IPS-NIHi7 (cell line): ENCODE results near the gene RPL27A.
A peak's percentile ranks its signal among the peaks of the same experiment; 100 is the strongest.

Source experiments
- DNase-seq: peaks from one replicate; pipeline ENCODE4 v3.0.0; 2012; ENCODE audit warnings: mixed read lengths; ENCODE audit errors: extremely low spot score

Gene RPL27A

DNA sequence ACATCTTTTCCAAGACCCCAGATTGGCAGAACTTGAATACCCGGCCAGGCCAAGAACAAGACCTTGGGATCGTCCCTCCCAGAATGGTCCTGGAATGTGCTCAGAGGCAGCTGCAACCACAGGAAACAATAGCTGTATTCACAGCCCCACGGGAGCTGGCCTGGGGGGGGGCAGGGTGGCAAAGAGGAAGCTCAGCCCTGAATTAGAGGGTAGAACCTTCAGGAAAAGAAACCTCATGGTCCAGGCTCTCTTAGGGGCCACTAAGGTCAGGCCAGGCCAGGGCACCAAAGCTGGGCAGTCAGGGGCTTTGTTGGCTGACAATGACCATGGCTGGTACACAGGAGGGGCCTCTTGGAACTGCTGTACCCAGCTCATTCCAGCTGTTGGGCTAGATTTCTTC is 17.3 kb downstream of the RPL27A start:
- no peak for DNase-seq

DNA sequence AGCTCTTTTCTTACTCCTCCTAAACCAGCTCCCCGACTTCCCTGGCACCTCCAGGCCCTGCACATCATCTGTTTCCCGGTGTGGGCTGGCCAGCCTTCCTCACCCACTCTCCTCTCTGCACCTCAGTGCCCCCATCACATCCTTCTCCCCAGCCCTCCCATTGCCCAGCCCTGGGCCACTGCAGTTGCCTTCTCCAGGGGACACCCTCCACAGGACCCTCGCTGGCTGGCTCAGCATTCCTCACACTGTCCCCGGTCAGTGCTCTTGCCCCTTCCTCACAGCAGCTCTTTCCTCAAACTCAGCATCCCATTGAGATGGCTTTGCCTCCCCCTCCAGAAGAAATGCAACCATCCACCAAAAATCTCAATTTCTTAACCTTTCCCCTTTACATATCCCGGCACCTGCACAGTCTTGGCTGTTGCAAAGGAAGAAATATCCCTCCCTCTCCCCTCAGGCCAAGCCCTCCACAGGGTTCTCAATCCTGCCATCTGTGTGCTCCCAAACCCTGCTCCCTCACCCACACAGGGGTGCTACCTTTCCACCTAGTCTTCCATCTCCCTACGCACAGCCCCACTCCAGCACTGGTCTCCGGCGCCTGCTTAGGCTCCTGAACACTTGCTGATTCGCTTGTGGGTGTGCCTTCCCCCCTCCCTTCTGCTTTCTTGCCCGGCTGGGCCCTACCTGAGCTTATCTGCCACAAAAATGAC is 19.5 kb downstream of the RPL27A start:
- no peak for DNase-seq

DNA sequence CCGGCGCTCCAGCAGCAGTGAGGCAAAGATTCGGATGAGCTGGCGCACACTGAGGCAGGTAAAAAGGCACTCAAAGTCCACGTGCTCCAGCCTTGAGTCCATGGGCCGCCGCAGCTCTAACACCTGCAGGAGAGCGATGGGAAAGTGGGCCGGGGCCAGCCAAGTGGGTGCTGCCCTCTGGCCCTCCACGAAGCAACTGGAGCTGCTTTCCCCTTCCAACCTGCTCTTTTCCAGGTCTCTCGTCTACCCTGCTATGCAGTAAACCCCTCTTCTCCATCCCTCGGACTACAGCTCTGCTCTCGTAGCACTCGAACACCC is 20.0 kb downstream of the RPL27A start:
- DNase-seq, result no peak

DNA sequence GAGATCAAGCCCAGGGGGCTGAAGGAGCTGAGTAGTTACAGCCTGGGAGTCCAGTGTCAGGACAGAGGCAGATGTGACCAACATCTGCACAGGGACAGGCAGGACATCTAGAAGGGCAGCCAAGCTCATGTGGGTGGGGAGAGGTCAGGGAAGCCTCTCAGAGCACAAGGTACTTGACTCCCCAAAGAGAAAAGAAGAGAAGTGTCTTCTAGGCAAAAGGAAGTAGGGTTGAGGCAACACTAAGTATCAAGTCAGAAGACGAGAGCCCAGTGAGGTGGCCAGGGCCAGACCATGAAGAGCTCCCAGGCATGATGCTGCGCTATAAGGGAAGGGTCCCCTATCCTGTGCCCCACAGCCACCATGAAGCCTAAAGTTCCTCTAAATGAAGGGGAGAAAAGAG is 21.5 kb downstream of the RPL27A start:
- DNase-seq, result no peak

DNA sequence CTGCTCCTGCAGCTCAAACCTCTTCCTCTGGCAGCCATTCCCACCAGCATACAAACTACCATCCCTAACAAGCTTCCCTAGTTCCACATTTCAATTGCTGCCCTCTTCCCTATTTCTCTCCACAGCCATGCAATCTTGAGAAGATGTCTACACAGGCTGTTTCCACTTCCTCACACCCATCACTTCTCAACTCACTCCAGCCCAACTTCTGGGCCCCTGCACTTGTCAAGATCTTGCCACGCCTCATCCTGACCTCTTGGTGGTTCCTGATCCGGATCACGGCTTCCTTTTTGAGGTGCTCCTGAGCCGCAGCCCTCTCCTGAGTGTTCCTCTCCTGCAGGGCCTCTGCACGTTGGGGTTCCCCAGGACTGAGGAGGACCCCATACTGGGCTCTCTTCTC is 22.6 kb downstream of the RPL27A start:
- DNase-seq, result no peak

DNA sequence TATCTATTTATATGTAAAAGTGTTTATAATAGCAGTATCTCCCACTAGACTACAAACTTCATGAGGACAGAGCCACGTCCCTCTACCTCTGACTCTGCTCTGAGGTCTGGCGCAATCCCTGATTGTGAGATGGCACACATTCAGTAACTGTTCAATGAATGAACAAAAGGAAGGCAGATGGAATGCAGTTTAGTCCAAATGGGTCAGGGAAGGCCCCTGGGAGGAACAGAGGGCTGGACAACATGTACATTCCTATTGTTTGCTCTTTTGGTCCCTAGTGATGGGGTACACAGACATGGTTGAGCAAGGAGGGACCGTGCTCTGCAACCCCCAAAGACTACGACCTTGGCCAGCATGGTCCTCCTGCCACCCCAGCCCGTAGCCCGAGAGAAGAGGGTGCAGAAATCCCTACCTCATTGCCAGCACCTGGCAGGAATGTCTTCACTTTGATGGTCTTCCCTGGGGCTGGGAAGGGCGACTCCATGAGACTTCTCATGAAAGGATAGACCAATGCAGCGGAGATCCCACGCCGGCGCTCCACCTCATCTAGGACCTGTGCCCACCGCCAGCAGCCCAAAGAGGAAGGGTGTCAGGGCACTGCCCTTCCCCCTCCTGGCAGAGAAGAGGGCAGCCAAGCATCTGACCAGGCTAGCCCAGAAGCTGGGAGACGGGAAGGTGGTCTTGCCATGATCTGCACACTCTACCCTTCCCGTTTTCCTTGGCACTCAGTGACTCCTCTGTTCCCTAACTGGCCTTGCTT is 24.3 kb downstream of the RPL27A start:
- DNase-seq, result no peak

DNA sequence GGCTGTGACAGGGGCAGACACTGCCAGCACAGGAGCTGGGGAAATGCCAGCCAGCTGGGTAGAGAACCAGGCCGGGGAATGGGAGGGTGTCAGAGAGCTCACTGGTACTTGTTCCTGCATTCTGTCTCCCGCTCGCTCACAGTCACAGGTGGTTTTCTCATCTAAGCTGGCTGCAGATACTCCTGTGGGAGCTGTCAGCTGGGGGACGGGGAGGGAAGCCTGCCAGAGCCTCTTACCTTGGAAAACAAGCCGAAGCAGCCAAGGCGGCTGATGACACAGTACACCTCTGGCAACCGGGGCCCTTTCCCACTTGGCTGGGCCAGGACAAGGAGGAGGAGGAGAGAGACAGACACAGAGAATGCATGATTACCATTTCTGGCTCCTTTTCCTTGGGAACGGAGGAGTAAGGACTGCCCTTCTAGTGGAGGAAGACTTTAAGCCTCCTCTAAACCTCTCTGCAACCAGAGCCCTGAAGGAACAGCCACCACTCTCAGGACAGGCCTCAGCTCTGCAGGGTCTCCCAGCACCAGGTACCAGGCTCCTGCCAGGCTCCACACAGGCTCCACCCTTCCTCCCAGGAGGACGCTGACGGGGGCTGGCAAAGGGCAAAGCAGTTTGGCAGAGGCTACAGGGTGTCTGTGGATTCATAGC is 25.1 kb downstream of the RPL27A start:
- no peak for DNase-seq

DNA sequence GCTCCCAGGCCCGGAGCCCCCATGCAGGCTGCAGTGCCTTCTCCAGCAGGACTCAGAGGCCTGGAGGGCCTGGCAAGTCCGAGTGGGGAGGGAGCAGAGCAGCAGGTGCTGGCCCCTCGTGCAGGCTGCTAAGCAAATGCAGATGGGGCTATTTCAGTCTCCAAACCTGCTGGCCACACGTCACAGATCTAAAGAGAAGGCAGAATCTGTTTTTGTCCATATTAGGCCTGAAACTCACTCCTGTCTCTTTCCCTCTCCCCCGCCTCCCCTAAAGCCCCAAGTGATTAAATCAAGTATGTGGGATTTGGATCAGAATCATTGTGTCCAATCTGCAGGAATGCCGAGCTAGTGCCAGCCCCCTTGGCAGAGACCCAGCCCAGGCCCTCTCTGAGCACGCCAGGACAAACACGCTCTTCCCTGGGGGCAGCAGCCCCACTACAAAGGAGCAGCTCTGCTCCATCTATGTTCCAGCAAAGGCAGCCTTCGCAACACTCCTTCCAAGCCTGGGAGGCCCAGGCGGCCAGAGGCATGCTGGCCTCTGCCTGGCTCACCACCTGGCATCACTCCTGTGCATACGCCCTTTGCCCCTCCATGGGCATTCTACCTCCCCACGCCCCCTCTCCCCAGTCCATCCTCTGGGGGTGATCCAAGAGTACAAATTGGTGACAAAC is 26.5 kb downstream of the RPL27A start:
- DNase-seq, result peak; percentile 34

DNA sequence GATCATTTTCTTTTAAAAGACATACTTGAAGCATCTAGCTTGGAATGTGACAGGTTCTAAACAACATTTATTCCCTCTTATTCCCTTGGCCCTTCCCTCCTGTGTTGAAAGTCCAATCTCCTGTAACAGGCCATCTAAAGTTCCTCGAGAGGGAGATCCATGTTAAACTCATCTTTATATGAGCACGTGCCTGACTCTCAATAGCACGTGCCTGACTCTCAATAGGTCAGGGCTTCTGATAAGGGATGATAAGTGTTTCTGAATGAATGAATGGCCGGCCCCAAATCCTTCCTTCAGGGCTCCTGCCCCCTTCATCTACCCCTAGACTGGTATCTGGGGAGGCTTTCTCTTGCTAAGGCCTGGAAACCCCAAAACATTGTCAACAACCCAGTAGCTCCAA is 27.2 kb downstream of the RPL27A start:
- no peak for DNase-seq

DNA sequence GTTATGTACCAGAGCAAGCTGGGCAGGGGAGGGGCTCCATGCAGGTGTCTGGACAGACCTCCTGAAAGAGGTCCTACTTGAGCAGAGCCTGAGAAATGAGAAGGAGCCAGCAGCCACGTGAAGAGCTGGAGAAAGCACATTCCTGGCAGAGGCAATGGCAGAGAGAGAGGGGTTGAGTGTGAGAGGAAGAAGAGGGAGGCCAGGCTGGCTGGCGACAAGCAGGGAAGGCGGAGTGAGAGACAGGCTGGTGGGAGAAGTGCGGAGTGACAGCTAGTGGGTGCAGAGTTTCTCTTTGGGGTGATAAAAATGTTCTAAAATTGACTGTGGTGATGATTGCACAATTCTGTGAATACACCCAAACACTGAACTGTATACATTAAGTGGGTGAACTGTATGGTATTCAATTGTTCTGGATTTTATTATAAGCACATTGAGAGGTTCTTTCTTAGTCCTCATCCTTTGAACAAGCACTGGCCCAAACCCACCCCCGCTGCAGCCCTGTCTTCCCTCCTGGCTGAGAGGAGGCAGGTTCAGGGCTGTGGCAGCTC is 29.4 kb downstream of the RPL27A start:
- DNase-seq, result no peak

DNA sequence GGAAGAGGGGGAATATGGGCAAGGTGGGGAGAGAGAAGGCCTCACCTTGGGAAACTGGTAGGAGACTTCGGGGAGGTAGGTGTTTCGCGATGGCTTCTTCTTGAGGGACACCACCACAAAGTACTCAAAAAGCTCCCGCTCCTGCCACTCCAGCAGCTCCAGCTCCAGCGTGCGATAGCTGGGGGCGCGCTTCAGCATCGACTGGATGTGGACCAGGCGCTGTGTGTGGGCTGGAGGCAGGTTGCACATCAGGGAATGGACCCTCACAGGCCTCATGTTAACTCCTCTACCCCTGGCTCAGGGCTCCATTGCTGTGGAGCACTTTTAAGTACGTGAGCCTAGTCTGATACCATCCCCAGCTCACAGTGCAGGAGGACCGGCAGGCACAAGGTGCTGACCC is 29.9 kb downstream of the RPL27A start:
- no peak for DNase-seq

DNA sequence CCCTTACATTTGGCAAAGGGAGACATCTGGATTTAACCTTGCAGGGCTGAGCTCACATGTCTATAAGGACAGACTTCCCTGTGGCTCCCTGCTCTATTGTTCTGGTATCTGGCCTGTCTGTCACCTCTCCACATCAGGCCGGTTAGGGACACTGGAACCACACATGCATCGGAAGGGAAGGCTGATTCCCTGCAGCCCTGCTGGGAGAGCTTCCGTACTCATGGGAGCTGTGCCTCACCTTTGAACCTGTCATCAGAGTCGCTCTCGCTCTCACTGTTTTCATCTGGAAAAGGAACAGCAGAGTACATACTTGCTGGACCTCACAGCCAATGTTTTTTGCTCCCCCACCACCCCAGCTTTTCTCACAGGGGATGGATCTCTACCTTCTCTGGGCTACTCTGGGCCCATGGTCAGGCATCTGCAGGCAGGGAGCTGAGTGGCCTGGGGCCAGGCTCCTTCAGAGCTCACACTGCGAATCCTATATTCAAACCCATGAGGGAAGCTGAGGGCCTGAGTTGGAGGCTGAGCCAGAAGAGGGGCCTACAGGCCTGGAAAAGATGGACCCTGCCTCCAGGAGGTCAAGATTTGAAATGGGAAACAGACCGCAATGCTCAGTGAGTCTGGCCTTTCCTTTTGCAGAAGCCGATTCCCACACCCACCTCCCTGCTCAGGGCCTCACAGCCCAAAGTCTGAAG is 31.3 kb downstream of the RPL27A start:
- DNase-seq, result no peak

DNA sequence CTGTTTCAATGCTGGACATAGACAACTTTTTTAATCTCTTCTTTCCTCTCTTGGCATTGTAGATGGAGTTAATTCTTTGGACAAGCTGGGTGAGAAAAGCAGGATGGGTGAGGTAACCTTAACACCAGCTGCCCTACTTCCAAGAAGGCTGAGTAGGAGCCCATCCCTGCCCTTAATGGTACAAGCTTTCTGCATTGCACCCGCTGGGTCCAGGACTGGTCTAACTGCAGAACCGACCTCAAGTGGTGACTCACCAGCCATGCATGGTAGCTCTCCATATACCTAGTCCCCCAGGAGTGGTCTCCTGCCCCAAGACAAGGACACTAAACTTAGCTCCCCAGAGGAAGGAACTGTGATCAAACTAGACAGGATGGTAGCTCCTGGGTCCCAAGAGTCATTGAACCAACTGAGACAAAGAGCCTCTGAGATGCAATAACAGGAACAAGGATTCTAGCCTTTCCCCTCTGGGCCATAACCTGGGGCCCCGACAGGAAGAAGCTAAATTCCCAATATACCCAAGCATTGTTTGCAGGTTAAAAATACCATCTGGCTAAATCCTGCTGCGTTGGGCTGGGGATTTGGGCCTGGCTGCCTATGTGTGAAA is 32.1 kb downstream of the RPL27A start:
- no peak for DNase-seq

DNA sequence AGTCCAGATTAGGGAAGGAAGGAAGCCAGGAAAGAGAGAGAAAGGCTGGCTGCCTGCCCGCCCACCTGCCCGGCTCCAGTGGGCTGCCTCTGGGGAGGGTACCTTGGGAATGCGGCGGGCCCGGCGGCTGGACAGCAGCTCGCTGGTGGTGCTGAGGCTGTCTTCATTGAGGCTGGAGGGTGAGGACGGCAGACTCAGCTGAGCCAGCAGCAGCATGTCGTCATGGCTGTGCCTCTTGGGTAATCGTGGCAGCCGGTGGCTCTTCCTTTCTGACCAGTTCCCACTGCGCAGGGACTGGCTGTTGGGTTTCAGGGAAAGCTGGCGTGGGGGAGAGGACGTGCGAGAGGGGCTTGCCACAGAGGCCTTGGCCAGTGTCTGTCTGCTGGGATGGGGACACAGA is 32.9 kb downstream of the RPL27A start:
- DNase-seq, result no peak

DNA sequence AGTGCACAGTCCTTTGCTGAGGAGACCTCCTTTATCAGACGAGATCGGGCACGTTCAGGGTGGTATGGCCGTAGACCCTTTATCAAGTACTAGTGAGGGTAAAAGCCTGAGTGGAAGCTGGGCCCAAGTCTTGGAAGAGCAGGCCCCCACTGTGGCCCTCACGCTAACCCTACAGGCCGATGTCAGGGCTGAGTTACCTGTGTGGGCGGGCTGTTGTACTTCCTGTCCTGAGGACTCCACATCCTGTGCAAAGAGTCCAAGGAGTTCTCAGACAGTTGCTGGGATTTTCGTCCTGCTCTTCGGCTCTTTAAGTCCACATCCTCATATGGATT is 34.9 kb downstream of the RPL27A start:
- DNase-seq, result no peak

DNA sequence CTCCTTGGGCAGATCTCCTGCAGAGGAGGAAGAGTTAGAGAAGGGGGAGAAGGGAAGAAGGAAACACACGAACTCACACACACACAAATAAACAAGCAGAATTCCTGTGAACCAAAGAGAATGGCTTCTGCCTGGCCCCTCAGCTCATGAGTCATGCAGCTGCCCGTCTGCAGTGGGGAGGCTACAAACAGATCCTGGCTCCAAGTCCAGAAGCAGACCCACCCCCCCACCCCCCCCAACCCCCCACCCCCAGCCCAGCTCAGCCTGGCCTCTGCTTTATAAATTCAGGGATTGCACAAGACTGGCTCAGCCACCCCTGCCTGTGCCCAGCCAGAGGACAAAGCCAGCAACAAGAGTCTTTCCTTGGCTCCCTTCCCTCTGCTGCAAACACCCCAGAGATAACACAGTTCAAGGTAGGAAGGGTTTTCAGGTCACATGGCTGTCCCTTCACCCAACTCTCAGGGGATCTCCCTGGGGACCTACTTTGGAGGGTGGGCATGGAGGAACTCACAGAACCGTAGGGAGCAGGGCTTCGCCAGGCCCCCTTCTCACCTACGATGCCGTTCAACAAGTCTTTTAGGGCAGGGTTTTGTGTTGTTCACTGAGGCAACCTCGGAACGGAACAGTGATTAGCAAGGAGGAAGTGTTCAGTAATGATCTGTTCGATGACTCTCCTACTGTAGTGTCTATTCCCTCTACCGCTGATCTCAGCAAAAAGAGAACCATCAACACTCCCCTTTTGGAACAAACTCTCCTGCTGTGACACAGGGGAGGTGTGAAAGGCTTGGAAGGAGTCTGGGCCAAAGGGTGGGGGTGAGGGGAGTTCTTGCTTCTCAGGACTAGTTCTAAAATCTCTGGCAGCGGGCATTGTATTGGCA is 35.5 kb downstream of the RPL27A start:
- DNase-seq, result peak; percentile 52

DNA sequence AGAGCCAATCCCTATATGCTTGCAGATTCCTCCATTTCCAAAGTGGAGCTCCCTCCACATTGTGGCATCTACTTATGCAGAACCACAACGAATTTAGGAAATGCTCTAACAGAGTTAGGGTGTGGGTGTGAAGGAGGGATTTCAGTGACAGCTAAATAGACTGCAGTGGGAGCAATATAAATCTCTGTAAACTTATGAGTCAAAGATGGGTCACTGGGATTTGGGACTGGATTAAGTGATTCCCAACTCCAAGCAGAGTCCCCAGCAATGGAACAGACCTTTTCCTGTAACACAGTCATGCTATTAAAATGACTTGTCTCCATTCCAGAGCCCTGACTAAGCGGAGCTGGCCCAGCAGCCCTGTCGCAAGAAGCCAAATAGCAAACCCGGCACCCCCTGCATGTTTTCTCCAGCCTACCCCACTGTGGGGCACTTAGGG is 36.6 kb downstream of the RPL27A start:
- DNase-seq, result no peak

DNA sequence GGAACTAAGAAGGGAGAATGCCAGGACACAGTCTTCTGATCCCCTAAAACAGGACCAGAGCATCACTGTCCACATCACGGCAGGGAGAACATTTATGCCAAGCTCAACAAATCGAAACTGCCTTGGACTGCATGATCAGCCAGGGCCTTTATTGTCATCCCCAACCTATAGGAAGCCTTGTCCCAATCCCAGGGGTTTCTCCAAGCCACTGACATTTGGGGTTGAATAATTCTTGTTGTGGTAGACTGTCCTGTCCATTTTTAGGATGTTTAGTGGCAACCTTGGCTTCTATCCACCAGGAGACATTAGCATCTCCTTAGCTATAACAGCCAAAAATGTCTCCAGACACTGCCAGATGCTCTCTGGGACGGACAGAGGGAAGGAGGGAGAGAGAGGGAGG is 37.1 kb downstream of the RPL27A start:
- no peak for DNase-seq

DNA sequence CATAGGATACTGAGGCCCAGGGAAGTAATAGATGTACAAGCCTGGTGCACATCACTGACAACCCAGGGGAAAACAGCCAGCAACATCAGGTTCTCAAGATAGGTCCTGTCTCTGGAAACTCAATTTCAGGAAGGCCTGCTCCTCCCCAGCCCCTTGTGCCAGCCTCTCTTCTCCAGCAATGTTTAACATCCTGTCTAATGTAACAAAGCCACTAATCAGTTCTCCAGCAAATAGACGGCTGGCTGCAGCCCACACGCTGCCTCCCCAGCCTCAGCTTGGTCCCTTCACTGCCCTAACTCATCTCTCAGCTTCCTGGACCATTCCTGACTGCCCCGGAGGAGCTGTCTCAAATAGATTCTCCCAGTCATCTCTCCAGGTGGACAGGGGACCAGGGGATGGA is 37.8 kb downstream of the RPL27A start:
- DNase-seq, result no peak

DNA sequence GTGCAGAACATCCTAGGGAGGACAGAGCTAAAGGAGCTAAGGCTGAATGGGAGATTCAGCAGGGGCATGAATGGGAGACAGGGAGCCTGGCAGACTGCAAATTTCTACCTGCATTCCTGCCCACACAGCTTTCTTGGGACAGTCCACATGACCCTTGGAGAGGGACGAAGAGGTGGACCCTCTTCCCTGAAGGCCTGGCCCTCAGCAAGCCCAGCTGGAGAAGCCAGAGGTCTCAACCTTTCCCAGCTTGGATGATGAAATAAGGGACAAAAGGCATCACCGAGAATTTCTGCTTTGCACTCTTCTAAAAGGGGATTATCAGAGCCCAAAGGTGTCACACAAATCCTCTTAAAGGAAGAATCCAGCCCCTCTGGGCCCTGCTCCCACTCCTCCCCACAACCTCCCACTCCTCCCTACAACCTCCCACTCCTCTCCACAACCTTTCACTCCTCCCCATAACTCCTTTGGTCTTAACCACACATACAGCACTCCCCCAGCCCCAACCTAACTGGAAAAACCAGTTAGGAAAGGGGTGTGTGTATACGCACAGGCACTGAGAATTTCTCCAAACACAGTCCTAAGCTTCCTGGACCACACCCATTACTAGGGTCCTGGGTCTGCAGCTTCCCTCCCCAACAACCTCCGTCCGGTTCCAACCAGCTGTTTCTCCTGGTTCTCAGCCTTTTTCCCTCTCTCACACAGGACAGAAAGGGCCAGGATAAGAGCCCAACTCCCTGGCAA is 38.4 kb downstream of the RPL27A start:
- peak; percentile 39 for DNase-seq
